GF-D8 (cell line): ENCODE data around the gene STAB2.

Source experiments
- DNase-seq: peaks from one replicate; lab custom pipeline; 2025; lab: John Stamatoyannopoulos, UW

Gene STAB2

DNA sequence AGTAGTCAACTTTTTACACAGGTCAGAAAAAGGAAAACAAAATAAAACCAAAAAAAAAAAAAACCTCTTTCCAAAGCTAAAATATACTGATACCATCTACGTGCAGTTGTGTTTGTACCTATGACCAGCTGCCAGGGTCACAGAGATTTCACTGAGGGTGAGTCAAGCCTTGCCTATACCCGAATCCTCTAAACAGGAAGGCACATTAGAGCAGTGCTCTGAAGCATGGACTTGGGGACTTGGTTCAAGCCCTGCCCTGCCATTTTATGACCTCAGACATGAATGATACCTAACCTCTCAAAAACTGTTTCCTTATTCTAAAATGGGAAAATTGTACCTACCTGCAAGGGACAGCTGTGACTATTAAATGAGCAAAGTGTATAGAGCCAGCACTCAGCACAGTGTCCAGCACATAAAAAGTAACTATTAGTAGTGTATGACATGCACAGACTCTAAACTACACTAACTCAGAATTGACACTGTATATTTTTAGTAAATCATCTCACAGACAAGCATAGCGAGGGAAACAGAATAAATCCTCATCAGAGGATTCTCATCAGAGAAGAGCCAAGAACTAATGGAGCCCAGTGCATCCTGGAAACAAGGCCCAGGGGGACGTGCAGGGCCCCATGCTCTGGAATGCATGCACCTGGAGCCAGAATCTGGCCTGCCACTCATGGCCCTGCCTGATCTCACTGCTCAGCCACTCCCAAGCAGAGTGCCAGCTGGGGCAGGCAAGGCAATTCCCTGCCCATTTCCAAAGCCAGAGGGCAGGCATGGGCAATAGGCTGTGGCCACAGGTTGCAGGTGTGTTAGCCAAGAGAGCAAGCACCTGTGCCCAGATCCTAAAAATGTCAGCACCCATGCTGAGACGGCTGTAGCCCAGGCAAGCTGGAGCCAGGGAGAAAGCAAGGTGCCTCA lies 196.9 kb downstream of the STAB2 start:
- DNase-seq = no peak

DNA sequence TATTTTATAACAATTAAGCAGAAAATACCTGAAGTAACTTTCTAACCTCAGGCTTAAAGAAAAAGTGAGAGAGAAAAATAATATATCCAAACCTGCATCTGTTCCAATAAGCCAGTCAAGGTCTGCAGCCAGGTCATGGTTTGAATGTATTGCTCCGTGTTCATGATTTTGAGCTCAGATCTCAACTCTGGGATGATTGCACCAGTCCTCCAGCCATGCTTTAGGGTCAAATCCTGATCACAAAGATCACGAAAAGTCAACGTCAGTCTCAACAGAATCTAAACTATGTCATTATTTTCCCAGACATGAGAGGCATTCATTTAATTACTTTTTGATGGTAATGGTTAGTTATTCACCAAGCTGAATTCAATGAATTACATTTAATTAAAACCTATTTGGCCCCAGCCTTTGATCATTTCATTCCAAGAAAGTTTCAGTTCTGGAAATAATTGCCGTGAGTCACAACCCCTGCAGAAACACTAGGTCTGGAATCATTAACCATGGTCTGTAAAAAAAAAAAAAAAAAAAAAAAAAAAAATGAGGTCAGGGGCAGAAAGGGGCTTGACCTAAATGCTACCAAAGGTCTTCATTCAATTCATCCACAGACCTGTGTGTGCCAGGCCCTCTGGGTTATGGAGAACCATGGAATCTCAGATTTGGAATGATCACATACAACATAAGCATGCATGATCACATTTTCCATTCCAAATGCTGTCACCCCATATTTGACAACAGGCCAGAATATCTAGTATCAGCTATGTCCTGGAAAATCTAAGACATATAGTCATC lies 198.4 kb downstream of the STAB2 start:
- DNase-seq = no peak

DNA sequence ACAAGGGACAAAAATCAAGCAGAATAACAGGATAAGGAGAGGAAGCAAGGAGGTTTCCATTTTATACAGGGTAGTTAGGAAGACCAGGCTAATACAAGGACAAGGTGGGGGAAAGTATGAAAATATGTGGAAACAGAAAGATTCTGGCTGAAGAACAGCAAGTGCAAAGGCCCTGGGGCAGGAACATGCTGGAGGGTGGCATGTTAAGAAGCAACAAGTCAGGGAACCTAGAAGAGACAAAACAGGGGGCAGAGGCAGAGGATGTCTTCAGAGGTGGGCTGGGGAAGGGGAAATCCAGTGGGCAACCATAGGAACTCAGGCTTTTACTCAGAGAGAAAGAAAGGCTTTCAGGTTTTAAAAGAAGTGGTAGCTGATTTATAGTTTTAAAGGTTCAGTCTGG lies 199.1 kb downstream of the STAB2 start:
- no peak for DNase-seq

DNA sequence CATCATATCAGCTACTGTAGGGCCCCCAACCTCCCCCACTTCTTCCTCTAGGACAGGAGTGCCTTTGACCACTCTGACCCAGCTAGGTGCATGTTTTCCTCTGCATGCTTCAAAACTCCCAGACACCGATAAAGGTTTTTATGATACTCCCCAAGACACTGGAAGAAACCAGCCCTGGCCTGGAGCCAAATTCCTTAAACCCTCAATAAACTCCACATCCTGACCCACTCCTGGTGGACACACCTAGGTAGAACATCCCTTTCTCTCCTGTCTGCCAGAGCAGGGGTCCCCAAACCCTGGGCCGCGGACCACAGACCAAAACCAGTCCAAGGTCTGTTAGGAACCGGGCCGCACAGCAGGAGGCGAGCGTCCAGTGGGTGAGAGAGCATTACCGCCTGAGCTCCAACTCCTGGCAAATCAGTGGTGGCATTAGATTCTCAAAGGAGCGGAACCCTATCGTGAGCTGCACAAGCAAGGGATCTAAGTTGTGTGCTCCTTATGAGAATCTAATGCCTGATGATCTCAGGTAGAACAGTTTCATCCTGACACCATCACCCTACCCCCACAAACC lies 204.4 kb downstream of the STAB2 start:
- no peak for DNase-seq

DNA sequence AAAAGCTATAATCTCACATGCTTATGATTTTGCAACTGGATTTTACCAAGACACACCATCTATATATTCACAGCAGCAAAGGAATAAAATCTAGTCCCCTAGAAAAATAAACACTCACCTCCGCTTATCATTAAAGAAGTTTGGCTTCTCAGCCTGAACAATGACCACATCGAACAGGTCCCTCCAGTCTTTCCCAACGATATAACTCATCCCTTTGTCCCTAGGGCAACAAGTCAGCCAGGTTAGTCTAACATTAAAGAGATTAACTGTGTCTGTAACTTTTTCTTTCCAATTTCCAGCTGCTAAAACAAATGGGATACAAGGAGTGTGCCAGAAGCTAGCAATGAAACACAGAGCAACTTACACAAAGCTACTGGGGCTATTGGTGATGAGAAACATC lies 206.0 kb downstream of the STAB2 start:
- no peak for DNase-seq

DNA sequence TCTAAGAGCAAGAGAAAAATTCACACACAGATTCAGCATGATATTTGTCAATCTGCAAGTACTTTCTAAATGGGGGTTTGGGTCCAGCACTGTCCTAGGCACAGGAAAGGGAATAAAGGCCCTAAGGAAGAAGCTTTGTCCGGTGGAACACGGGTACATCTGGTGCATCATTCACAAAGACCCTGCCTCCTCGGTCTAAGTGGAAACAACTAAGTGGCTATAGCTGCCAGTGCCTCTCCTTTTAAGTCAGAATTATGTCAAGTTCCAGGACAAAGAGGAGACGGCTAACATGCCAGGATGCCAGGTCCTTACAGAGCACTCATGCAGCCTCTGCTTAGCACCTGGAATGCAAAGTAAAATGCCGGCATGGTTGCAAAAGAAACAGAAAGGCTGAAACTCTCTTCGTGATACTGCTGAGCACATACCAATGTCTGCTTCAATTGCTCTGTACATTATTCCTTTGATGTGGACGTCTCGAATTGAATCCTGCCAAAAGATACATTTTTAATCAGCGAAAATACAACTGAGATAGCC lies 206.5 kb downstream of the STAB2 start:
- no peak for DNase-seq

DNA sequence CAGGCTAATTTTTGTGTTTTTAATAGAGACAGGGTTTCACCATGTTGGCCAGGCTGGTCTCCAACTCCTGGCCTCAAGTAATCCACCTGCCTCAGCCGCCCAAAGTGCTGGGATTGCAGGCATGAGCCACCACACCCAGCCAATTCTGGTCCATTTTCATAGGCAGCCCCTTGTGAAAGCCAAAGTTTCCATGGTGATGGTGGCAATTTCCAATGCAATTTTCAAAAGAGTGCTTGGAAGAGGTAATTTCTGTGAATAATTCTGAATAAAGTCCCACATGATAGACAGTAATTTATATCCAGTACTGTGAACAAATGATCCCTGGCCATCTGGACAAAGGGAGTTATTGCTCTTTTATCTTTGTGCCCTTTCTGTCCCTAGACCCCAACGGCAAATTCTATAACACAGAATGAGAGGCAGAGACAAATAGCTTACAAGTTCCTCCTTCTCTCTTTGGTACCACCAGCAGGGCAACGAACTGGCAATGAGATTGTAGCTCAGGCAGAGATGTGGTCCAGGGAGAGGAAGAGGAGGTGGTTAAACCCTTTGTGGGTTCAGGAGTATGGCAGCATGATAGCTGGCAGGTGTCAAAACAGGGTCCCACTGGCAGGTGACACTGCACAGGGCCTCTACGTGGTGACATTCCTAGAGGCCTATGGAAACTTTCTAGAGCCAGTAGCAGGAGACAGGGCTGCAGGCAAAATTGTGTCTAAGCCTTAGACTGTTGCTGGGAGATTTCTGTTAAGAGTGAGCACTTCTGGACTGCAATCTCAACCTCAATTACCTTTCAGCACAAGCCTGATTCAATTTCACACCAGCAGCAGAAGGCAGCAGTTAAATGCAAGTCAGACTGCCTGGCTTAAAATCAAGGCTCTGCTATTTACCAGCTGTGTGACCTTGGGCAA lies 207.5 kb downstream of the STAB2 start:
- no peak for DNase-seq

DNA sequence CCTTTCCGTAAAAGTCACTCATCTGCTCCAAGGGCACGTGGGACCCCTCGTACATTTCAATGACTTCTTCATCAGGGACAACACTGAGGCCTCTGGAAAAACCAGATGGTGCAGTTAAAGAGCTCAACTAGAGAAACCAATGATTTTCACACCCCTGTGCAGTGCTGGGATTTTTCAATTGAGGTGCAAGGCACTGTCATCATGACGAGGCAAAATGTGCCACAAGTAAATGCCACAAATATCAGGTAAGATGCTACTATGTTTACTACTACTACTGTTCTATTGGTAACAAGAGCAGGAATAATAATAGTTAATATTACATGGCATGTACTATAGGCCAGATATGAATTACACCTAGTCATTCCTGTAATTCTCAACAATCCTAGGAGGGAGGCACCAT lies 211.5 kb downstream of the STAB2 start:
- DNase-seq = no peak

DNA sequence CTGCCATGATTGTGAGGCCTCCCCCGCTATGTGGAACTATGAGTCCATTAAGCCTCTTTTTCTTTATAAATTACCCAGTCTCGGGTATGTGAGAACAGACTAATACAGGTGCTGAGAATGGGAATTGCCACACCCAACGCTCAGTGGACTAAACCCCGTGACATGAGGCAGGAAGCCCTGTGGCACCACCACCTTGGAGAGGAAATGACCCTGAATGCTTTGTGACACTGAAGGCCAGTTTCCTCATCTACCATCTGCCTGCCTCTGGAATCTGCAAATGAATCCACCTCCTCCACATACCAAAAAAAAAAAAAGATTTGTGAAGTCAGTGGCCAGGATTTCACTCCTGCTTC lies 212.4 kb downstream of the STAB2 start:
- peak; percentile 91 for DNase-seq

DNA sequence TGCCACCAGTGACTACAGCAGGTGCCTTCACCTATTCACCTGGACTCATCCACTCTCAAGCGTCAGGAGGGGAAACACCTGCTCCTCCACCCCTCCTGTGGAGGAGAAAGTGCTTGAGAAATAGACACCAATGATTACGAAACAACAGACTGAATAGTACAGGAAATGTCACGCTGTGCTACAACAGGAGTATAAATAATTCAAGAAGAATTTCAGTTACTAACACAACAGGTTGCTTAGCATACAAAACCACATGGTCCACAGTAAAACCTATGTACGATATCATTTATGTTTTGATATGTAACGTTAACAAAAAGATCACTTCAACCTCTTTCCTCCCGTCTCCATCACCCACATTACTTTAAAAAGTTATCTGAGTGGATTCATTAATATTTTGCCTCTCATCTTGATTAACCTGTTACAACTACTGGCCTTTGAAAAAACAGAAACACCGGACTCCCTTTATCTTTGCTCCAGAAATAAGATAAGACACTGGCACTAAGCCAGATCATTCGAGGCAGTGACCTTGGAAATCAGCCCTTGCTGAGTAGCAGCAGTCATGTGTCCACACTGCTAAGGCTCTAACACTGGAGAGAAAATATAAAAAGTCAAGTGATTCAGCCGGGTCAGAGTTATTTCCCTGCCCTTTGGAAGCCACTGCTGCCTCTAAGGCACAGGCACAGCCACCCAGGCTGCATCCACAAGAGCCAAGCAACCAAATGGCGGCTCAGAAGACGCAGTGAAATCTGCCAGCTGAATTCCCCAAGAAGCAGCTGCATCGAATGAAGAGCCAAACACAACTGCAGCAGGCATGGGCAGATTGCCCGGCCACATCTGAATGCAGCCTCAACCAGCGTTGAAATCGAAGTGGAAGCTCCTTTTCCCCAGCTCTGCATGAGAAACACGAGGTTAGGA lies 213.0 kb downstream of the STAB2 start:
- DNase-seq = peak; percentile 91

DNA sequence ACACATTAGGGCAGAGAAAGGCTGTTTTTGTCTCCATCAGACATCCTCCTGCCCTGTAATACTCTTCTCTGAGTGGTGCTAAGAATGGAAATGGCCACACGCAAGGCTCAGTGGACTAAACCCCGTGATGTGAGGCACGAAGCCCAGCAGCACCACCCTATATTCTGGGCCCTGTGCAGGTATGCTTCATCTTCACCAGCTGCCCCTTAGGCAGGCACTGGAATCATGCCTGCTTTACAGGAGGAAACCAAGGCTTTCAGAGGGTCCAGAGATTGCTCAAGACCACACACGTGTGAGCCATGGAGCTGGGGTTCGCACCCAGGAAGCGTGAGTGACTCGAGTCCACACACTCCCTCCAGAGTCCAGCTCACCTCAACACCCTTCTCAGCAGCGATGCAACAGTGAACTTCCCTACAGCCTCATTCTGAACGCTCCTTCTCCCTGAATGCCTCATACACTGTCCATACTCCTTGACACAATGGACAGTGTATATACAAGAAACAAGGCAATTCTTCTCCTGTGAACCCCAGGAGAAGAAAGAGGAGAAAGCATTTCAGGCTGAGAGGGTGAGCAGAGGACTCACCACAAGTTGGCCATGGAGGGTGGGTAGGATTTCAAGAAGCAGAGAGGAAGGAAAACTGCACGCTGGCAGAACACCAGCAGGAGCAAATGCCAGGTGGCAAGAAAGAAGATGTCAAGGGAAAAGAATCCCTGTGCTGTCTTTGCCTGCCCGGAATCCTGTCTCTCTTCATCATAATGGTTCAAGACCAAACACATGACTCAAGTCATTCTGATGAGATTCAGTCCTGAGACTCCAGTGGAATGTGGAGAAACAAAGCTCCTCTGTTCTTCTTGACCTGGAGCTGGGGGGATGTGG lies 214.9 kb downstream of the STAB2 start:
- DNase-seq = no peak

DNA sequence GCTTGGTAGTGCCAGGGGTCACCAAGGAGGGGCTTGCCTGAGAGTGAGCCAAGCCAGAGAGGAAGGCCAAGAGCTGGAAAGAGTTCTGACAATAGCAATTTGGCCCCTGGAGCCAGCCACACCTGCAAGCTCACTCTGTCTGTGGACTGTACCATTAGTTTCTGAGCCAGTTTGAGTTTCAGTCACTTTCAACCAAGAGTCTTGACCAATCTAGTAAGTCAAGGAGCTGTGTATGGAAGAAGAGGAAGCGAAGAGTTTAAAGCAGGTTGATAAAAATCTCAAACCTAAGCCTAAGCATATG lies 215.5 kb downstream of the STAB2 start:
- peak; percentile 54 for DNase-seq

DNA sequence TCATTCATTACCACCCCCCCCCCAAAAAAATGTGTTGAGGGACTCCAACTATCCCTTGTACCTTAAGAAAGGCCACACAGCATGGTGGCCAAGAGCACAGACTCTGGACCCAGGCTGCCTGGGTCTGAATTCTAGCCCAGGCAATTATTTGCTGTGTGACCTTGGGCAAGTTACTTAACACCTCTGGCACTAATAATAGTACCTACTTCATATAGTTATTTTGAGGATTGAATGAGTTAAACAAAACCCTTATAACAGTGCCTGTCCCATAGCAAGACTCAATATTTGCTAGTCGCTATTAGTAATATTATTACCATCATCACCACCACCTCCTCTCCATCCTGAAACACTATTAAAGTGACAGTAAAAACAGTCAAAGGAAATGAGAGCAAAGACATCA lies 216.8 kb downstream of the STAB2 start:
- DNase-seq = no peak

DNA sequence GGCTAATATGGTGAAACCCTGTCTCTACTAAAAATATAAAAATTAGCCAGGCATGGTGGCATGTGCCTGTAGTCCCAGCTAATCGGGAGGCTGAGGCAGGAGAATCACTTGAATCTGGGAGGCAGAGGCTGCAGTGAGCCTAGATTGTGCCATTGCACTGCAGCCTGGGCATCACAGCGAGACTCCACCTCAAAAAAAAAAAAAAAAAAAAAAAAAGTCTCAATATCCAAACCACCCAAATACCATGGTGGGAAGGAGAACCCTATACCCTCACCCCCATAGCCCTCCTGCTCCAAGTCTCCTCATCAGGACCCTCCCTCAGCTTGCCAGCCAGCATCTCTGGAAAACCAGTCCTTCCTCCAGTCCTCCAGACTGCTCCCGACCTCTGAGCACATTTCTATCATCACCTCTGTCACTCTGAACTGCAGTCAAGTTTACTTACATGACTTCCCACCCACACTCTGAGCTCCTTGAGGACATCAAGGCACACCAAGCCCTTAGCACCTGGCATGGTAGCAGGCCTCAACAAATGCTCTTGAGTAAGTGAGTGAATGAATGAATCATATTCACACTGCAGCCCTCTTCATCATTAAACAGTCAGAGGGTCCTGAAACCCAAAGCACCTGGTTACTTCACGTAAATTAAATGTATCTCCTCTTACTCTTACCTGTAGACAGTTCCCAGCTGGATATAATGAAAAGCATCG lies 218.7 kb downstream of the STAB2 start:
- DNase-seq = no peak

DNA sequence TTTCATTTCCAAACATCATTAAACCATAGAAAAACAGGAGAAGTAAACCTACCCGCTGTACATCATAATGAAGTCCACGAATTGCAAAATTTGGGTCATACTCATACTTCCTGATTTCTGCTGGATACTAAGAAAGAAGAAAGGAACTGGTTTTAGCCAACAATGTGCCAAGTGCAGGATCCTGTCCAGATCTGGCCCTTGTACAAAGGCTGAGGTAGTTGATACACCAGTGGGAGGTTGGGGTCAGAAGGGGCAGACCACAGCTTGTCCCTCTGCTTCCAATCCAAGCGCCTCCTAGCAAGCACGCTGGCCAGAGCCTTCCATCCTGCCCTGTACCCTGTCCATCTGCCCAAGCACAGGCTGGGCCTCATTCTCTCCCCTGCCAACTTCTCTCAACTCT lies 219.7 kb downstream of the STAB2 start:
- DNase-seq = peak; percentile 76

DNA sequence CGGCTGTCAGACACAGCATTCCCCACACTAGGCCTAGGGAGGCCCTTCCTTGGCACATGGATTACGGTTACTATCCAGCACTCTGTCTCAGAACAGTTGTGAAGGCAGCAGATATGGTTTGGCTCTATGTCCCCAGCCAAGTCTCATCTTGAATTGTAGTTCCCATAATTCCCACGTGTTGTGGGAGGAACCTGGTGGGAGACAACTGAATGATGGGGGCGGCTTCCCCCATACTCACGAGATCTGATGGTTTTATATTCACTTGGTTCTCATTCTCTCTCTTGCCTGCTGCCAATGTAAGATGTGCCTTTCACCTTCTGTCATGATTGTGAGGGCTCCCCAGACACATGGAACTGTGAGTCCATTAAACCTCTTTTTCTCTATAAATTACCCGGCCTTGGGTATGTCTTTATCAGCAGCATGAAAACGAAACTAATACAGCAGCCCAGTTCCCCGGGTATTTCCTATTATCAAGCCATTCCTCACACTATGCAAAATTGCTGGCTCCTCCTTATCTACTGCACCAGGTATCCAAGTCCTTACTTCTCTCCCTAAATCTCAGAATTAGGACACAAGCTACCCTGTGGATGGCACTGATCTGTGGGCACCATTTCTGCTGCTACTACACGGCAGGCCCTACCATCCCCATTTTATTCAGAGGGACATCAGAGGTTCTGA lies 220.6 kb downstream of the STAB2 start:
- DNase-seq = no peak

DNA sequence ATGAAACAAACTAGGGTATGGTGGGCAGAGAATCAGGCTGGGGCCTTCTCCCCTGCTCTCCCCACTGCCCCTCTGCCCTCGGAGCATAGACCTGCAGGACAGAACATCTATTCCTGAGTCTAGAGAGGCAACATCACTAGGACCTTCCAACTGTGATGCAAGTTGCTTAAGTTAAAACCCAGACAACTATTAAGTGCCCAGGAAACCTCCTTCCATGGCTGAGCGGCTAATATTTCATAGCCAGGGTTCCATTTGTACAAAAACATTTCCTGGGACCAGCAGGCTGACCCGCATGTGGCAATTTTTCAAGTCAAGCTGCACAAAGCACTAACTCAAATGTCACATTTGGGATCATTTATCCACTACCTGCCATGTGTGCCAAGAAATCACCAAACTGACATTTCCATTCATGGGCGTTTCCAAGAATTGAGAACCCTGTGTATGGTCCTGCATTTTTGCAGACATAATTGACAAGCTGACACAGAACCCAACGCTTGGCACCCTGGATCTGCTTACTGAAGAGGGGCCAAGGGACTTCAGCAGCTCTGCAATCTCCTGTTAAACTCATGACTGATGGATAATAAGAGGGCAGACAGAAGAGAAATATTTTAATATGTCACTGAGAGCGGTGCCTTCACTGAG lies 221.3 kb downstream of the STAB2 start:
- DNase-seq = no peak

DNA sequence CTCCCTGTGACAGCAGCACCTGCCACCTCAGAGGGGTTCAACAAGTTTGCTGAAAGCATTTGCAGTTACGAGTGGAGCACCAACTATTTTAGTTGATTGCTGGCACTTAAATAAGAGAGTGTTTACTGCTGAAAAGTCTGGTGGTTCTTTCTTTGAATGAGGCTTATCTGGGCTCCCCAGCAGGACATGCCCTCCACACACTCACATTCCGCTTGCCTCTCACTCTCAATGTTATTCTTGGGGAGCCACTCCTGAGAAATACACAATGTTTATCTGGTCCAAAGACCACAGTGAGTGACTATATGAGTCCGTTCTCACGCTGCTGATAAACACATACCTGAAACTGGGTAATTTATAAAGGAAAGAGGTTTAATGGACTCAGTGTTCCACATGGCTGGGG lies 222.1 kb downstream of the STAB2 start:
- no peak for DNase-seq
